Measurements from ENCODE around the gene KDM1A. TPM values are rescaled to one million over a fixed set of nuclear protein-coding genes. Genes with fewer than 3 reads are reported as not detected.

KDM1A gene
- total RNA-seq, 2 donors from 2014 or later: 36.6 to 63.6 TPM

DNA sequence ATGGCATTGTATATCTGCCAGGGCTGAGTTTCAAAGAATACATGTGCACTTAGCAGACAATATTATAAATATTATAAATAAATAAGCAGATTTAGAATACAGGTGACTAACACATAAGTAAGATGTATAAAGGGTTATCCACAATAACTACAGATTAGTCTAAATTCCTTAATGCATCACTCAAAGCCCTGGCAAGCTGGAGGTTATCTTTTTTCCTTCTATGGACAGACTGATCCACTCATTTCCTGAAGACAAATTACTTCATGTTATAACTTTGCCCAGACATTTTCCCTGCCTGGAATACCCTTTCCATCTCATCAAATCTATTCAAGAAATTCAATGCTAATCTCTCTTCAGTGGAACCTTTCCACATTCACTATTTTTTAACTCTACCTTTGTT lies 110.6 kb downstream of the KDM1A start:
- TF ChIP-seq POLR2A (IDR thresholded peaks at IDR 0.05): no peak
- intact Hi-C loops (cut with DNase I): no loop called here

DNA sequence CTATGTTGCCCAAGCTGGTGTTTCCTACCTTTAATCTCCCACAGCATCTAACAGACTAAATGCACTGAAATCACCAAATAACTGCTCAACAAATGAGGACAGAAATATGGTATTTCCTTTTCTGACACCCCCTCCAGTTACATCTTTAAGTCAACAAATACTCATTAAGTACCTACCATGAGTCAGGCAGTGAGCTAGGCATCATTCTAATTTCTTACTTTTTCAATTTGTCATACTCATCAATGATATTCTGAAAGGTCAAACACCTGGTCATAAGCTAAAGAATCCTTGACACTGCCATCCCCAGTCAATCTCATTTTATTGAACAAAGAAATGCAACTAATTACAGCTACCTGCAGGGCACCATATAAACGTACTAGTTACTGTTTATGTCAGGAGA lies 112.8 kb downstream of the KDM1A start:
- DNase-seq (no peak), ATAC-seq (no peak)
- Histone ChIP-seq H3K4me1 (no peaks in the 10 kb centered on the region), H3K27me3 (no peaks in the 10 kb centered on the region), H3K27ac (no peak overlapping the region), H3K36me3 (replicated peaks in 1 of 2; ENCODE audit: insufficient read depth in 1 of 2, low read depth in 2 of 2) (no peaks in the 10 kb centered on the region), H3K4me3 (no peak overlapping the region), H3K9me3 (no peaks in the 10 kb centered on the region)
- no peak for TF ChIP-seq POLR2A (IDR thresholded peaks at IDR 0.05)
- TF ChIP-seq, protein P1, sequence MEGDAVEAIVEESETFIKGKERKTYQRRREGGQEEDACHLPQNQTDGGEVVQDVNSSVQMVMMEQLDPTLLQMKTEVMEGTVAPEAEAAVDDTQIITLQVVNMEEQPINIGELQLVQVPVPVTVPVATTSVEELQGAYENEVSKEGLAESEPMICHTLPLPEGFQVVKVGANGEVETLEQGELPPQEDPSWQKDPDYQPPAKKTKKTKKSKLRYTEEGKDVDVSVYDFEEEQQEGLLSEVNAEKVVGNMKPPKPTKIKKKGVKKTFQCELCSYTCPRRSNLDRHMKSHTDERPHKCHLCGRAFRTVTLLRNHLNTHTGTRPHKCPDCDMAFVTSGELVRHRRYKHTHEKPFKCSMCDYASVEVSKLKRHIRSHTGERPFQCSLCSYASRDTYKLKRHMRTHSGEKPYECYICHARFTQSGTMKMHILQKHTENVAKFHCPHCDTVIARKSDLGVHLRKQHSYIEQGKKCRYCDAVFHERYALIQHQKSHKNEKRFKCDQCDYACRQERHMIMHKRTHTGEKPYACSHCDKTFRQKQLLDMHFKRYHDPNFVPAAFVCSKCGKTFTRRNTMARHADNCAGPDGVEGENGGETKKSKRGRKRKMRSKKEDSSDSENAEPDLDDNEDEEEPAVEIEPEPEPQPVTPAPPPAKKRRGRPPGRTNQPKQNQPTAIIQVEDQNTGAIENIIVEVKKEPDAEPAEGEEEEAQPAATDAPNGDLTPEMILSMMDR (IDR thresholded peaks at IDR 0.05): no peak
- WGBS, 2 donors: 47 to 55% methylated on average over 1 of the region's 1 CpG
- intact Hi-C loops (cut with DNase I): no loop called here

More for the DNA sequence above, 110.6 kb downstream of the KDM1A start:
- H3K27me3 ChIP-seq: no peaks in the 10 kb centered on the region
- no peaks in the 10 kb centered on the region for H3K36me3 ChIP-seq (replicated peaks in 1 of 2; ENCODE audit: insufficient read depth in 1 of 2, low read depth in 2 of 2)
- no peak overlapping the region for H3K4me3 ChIP-seq
- ATAC-seq (no peak), DNase-seq (no peak)
- H3K9me3 ChIP-seq: no peaks in the 10 kb centered on the region
- no peak overlapping the region for H3K27ac ChIP-seq
- no peaks in the 10 kb centered on the region for H3K4me1 ChIP-seq

Small RNA genes within 50 kb of the gene (microRNA-seq; reads per million reads assigned to microRNA genes)
- 0 to 0.47 reads per million in 2 donors for gene MIR3115 (ENCODE audit: borderline number of aligned reads in 2 of 2, borderline replicate concordance in 2 of 2)
- gene MIR4419A (ENCODE audit: borderline number of aligned reads in 2 of 2, borderline replicate concordance in 2 of 2): 0 reads per million in 2 donors

Small RNA genes within 50 kb of the gene (small RNA-seq; reads per million reads assigned to genes)
- not detected for gene MIR3115
- not detected for gene MIR4419A

Other genes with a start within 250 kb of the KDM1A start
- not detected for gene LACTBL1, start 46.6 kb upstream of the KDM1A start, total RNA-seq
- not detected for gene TEX46, start 3.6 kb upstream of the KDM1A start, total RNA-seq
- gene LUZP1, start 149.4 kb downstream of the KDM1A start, total RNA-seq: 1 to 10 TPM; 4.6 to 8.0 TPM
- not detected for gene HTR1D, start 198.0 kb downstream of the KDM1A start, total RNA-seq